Measurements from ENCODE around the gene XRRA1.
"Not testable (repeated sequence)": the region's sequence is repeated elsewhere in the genome, so short reads cannot be mapped to it uniquely, and the experiment has no call there.

XRRA1 gene

GRCh38 chr11:74909385-74909784 lies 39.5 kb downstream of the XRRA1 start:
- no peak overlapping the region for H3K4me3 ChIP-seq (ENCODE audit: low read depth, low read length)
- TF ChIP-seq, protein P1, sequence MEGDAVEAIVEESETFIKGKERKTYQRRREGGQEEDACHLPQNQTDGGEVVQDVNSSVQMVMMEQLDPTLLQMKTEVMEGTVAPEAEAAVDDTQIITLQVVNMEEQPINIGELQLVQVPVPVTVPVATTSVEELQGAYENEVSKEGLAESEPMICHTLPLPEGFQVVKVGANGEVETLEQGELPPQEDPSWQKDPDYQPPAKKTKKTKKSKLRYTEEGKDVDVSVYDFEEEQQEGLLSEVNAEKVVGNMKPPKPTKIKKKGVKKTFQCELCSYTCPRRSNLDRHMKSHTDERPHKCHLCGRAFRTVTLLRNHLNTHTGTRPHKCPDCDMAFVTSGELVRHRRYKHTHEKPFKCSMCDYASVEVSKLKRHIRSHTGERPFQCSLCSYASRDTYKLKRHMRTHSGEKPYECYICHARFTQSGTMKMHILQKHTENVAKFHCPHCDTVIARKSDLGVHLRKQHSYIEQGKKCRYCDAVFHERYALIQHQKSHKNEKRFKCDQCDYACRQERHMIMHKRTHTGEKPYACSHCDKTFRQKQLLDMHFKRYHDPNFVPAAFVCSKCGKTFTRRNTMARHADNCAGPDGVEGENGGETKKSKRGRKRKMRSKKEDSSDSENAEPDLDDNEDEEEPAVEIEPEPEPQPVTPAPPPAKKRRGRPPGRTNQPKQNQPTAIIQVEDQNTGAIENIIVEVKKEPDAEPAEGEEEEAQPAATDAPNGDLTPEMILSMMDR (IDR thresholded peaks at IDR 0.05; ENCODE audit: low read depth, low read length) = no peak
- in situ Hi-C loops (cut with HindIII; ENCODE audit: low sequenced_read_pairs) = no loop called here
- DNase-seq (ENCODE audit: low read depth, low spot score) = no peak

DNA sequence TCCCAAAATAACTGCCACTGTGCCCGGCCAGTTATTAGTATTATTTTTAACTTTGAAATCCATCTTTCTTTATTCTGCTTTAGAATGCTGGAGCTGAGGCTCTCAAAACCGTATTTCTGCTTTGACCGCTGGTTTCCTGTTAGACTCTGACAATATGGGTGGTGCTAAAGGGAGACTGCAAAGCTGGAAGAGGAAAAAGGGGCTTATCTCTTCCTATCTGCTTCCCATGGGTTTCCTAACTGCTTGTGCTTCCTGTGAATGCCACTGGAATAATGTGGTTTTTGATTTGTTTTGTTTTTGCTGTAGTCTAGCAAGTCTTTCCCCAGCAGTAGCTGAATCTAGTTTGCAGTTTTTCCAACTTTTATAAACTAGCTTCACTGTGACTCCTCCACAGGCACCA lies 43.6 kb downstream of the XRRA1 start:
- in situ Hi-C loops (cut with HindIII; ENCODE audit: low sequenced_read_pairs) = no loop called here
- no peak for DNase-seq (ENCODE audit: low read depth, low spot score)
- no peak overlapping the region for H3K4me3 ChIP-seq (ENCODE audit: low read depth, low read length)
- TF ChIP-seq, protein P1 (IDR thresholded peaks at IDR 0.05; ENCODE audit: low read depth, low read length) = no peak

DNA sequence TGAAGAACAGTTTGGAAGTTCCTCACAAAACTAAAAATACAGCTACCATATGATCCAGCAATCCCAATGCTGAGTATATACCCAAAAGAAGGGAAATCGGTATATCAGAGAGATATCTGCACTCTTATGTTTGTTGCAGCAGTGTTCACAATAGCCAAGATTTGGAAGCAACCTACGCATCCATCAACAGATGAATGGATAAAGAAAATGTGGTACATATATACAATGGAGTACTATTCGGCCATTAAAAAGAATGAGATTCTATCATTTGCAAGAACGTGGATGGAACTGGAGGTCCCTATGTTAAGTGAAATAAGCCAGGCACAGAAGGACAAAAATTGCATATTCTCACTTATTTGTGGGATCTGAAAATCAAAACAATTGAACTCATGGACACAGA lies 46.5 kb downstream of the XRRA1 start:
- DNase-seq (ENCODE audit: low read depth, low spot score) = no peak
- in situ Hi-C loops (cut with HindIII; ENCODE audit: low sequenced_read_pairs) = no loop called here
- no peak overlapping the region for H3K4me3 ChIP-seq (ENCODE audit: low read depth, low read length)
- TF ChIP-seq, protein P1 (IDR thresholded peaks at IDR 0.05; ENCODE audit: low read depth, low read length) = no peak

GRCh38 chr11:74896311-74896710 lies 52.6 kb downstream of the XRRA1 start:
- no peak overlapping the region for H3K4me3 ChIP-seq (ENCODE audit: low read depth, low read length)
- TF ChIP-seq, protein P1 (IDR thresholded peaks at IDR 0.05; ENCODE audit: low read depth, low read length) = no peak
- DNase-seq (ENCODE audit: low read depth, low spot score) = no peak
- in situ Hi-C loops (cut with HindIII; ENCODE audit: low sequenced_read_pairs) = no loop called here

DNA sequence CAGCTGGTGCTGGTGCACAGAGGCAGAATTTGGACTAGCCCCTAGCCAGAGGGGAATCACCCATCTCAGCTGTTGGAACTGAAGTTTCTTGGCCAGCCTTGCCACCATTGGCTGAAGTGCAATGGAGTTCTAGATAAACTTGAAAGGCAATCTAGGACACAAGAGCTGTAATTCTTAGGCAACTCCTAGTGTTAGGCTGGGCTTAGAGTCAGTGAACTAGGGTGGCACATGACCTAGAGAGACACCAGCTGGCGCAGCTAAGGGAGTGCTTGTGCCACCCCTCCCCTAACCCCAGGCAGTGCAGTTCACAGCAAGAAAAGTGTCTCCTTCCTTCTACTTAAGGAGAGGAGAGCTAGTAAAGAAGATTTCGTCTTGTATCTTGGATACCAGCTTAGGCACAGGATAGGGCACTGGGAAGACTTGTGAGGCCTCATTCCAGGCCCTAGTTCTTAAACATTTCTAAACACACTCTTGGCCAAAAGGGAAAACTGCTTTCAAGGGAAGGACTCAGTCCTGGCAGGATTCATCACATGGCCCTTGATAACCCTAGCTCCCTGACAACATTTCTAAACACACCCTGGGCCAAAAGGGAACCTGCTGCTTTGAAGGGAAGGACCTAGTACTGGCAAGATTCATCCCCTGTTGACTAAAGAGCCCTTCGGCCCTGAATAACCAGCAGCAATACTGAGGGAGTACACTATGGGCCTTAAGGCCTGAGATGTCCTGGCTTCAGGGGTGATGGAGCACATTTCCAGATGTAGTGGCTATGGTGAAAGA lies 53.4 kb downstream of the XRRA1 start:
- TF ChIP-seq, protein P1 (IDR thresholded peaks at IDR 0.05; ENCODE audit: low read depth, low read length) = no peak
- H3K4me3 ChIP-seq (ENCODE audit: low read depth, low read length) = no peak overlapping the region
- no peak for DNase-seq (ENCODE audit: low read depth, low spot score)
- in situ Hi-C loops (cut with HindIII; ENCODE audit: low sequenced_read_pairs) = no loop called here

GRCh38 chr11:74893015-74893414 lies 55.9 kb downstream of the XRRA1 start:
- H3K4me3 ChIP-seq (ENCODE audit: low read depth, low read length); in situ Hi-C loops (cut with HindIII; ENCODE audit: low sequenced_read_pairs); DNase-seq (ENCODE audit: low read depth, low spot score): not testable (repeated sequence)

- TF ChIP-seq, protein P1 (IDR thresholded peaks at IDR 0.05; ENCODE audit: low read depth, low read length) = peak; percentile 55
- peak; percentile 7 for DNase-seq (ENCODE audit: low read depth, low spot score)
- no peak overlapping the region for H3K4me3 ChIP-seq (ENCODE audit: low read depth, low read length)
- in situ Hi-C loops (cut with HindIII; ENCODE audit: low sequenced_read_pairs) = no loop called here
Observed at GRCh38 chr11:74877132-74877531, 71.8 kb downstream of the XRRA1 start.
